ACC112 (cell line): ENCODE results near the gene SLC22A31.
"Not testable (repeated sequence)": the region's sequence is repeated elsewhere in the genome, so short reads cannot be mapped to it uniquely, and the experiment has no call there.

ENCODE experiments used
- H2AFZ ChIP-seq: fragments of 200-600 bp; sonication (generic); one replicate; pipeline ENCODE4 v1.6.0; 2017; ENCODE audit warnings: antibody characterized with exemption, low read length; ENCODE audit not compliant: unreplicated experiment
- H3K27ac ChIP-seq: fragments of 200-600 bp; sonication (generic); 2 replicates; pipeline ENCODE4 v1.5.1; 2014; ENCODE audit warnings: low read depth, mild to moderate bottlenecking, antibody characterized with exemption, low read length, moderate library complexity
- H3K27me3 ChIP-seq: fragments of 200-600 bp; sonication (generic); 2 replicates; pipeline ENCODE4 v1.6.1; 2014; ENCODE audit warnings: mild to moderate bottlenecking, antibody characterized with exemption, low read length, moderate library complexity, mixed read lengths; ENCODE audit not compliant: insufficient read depth
- H3K36me3 ChIP-seq: fragments of 200-600 bp; sonication (generic); 2 replicates; pipeline ENCODE4 v1.6.1; 2016; ENCODE audit warnings: mild to moderate bottlenecking, antibody characterized with exemption, low read length, moderate library complexity, mixed read lengths; ENCODE audit not compliant: insufficient read depth
- H3K4me1 ChIP-seq: fragments of 200-600 bp; sonication (generic); one replicate; pipeline ENCODE4 v1.6.1; 2016; ENCODE audit warnings: low read length, mixed read lengths; ENCODE audit not compliant: insufficient read depth, unreplicated experiment, control insufficient read depth
- H3K4me3 ChIP-seq: fragments of 200-600 bp; sonication (generic); 2 replicates; pipeline ENCODE4 v1.5.1; 2014; ENCODE audit warnings: mild to moderate bottlenecking, low read depth, low read length
- H3K79me2 ChIP-seq: fragments of 200-600 bp; sonication (generic); one replicate; pipeline ENCODE4 v1.6.0; 2016; ENCODE audit warnings: low read length; ENCODE audit not compliant: control insufficient read depth, unreplicated experiment, insufficient read depth

SLC22A31 gene

GRCh38 chr16:89185887-89186592, 14.3 kb downstream of the SLC22A31 start:
- H3K4me3 ChIP-seq, H3K36me3 ChIP-seq: not testable (repeated sequence)
- peaks cover 19% of the 10 kb centered on the region for H3K27me3 ChIP-seq

GRCh38 chr16:89184933-89185794, 15.2 kb downstream of the SLC22A31 start:
- peaks cover 12% of the 10 kb centered on the region for H3K27me3 ChIP-seq
- no peak overlapping the region for H3K4me3 ChIP-seq
- H3K79me2 ChIP-seq = no peaks in the 10 kb centered on the region
- no peaks in the 10 kb centered on the region for H3K4me1 ChIP-seq
- H3K36me3 ChIP-seq = no peaks in the 10 kb centered on the region
- no peak overlapping the region for H3K27ac ChIP-seq
- H2AFZ ChIP-seq = no peak overlapping the region

More at GRCh38 chr16:89185887-89186592, 14.3 kb downstream of the SLC22A31 start:
- not testable (repeated sequence) for H3K4me1 ChIP-seq, H3K27ac ChIP-seq, H3K79me2 ChIP-seq, H2AFZ ChIP-seq

GRCh38 chr16:89184677-89184932, 15.7 kb downstream of the SLC22A31 start:
- Histone ChIP-seq H2AFZ (no peak overlapping the region), H3K27ac (no peak overlapping the region), H3K36me3 (no peaks in the 10 kb centered on the region), H3K4me3 (no peak overlapping the region), H3K79me2 (no peaks in the 10 kb centered on the region), H3K27me3 (peaks cover 12% of the 10 kb centered on the region), H3K4me1 (no peaks in the 10 kb centered on the region)

- no peaks in the 10 kb centered on the region for H3K36me3 ChIP-seq
- no peaks in the 10 kb centered on the region for H3K4me1 ChIP-seq
- H3K27ac ChIP-seq = no peak overlapping the region
- no peak overlapping the region for H2AFZ ChIP-seq
- no peaks in the 10 kb centered on the region for H3K79me2 ChIP-seq
- no peak overlapping the region for H3K4me3 ChIP-seq
- peaks cover 12% of the 10 kb centered on the region for H3K27me3 ChIP-seq
Observed at GRCh38 chr16:89183975-89184676, 16.2 kb downstream of the SLC22A31 start.

GRCh38 chr16:89183463-89183862, 16.9 kb downstream of the SLC22A31 start:
- peaks cover 12% of the 10 kb centered on the region for H3K27me3 ChIP-seq
- no peaks in the 10 kb centered on the region for H3K36me3 ChIP-seq
- H3K79me2 ChIP-seq = no peaks in the 10 kb centered on the region
- H3K27ac ChIP-seq = no peak overlapping the region
- no peak overlapping the region for H2AFZ ChIP-seq
- no peaks in the 10 kb centered on the region for H3K4me1 ChIP-seq
- no peak overlapping the region for H3K4me3 ChIP-seq

- Histone ChIP-seq H2AFZ (no peak overlapping the region), H3K27me3 (peaks cover 12% of the 10 kb centered on the region), H3K4me1 (no peaks in the 10 kb centered on the region), H3K36me3 (no peaks in the 10 kb centered on the region), H3K79me2 (no peaks in the 10 kb centered on the region), H3K4me3 (no peak overlapping the region), H3K27ac (no peak overlapping the region)
Observed at GRCh38 chr16:89179656-89180315, 20.6 kb downstream of the SLC22A31 start.

GRCh38 chr16:89179148-89179484, 21.2 kb downstream of the SLC22A31 start:
- Histone ChIP-seq H3K27me3 (peaks cover 11% of the 10 kb centered on the region), H3K4me3 (no peak overlapping the region), H3K27ac (no peak overlapping the region), H3K4me1 (no peaks in the 10 kb centered on the region), H2AFZ (no peak overlapping the region), H3K79me2 (no peaks in the 10 kb centered on the region), H3K36me3 (no peaks in the 10 kb centered on the region)

- H3K27me3 ChIP-seq = peaks cover 5% of the 10 kb centered on the region
- H3K36me3 ChIP-seq = no peaks in the 10 kb centered on the region
- no peak overlapping the region for H3K27ac ChIP-seq
- no peaks in the 10 kb centered on the region for H3K4me1 ChIP-seq
- no peaks in the 10 kb centered on the region for H3K79me2 ChIP-seq
- H3K4me3 ChIP-seq = no peak overlapping the region
- no peak overlapping the region for H2AFZ ChIP-seq
Observed at GRCh38 chr16:89178453-89179147, 21.7 kb downstream of the SLC22A31 start.

- Histone ChIP-seq H3K4me1 (no peaks in the 10 kb centered on the region), H3K79me2 (no peaks in the 10 kb centered on the region), H3K27ac (no peak overlapping the region), H3K27me3 (no peaks in the 10 kb centered on the region), H2AFZ (no peak overlapping the region), H3K4me3 (no peak overlapping the region), H3K36me3 (no peaks in the 10 kb centered on the region)
Observed at GRCh38 chr16:89177501-89177900, 22.8 kb downstream of the SLC22A31 start.

GRCh38 chr16:89176717-89177116, 23.6 kb downstream of the SLC22A31 start:
- no peak overlapping the region for H3K27ac ChIP-seq
- H3K27me3 ChIP-seq = no peaks in the 10 kb centered on the region
- no peaks in the 10 kb centered on the region for H3K79me2 ChIP-seq
- no peaks in the 10 kb centered on the region for H3K36me3 ChIP-seq
- H3K4me3 ChIP-seq = no peak overlapping the region
- no peak overlapping the region for H2AFZ ChIP-seq
- H3K4me1 ChIP-seq = no peaks in the 10 kb centered on the region
